ENCODE data around the gene PTPN12.
"Not testable (repeated sequence)": the region's sequence is repeated elsewhere in the genome, so short reads cannot be mapped to it uniquely, and the experiment has no call there.

Gene PTPN12

GRCh38 chr7:77579797-77580196 lies 42.7 kb downstream of the PTPN12 start:
- DNase-seq (ENCODE audit: low spot score): no peak

- DNase-seq (ENCODE audit: low spot score): no peak
Measured at GRCh38 chr7:77580762-77581350, 43.8 kb downstream of the PTPN12 start.

DNA sequence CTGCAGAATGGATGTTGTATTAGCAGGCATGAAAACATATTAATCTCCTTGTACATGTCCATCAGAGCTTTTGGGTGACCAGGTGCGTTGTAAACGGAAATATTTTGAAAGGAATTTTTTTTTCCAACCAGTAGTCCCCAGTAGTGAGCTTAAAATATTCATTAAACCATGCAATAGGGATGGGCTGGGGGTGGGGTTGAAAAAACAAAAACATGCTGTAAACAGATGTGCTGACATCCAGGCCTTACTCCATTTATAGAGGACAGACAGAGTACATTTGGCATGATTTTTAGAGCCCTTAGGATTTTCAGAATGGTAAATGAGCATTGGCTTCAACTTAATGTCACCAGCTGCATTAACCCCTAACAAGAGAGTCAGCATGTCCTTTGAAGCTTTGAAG lies 50.2 kb downstream of the PTPN12 start:
- no peak for DNase-seq (ENCODE audit: low spot score)

DNA sequence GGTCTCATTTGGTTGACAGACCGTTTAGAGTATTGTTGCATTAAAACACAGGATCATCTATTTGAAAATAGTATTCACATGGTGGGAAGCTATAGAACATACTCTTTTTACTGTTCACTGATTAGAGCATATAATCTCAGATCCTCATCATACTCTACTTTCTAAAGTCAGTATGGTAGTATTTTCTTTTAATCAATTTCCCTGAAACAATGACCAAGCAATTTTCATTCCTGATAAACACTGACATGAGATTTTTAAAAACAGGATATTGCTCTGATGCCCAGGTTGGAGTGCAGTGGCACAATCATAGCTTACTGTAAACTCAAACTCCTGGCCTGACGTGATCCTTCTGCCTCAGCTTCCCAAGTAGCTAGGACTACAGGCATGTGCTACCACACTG lies 63.9 kb downstream of the PTPN12 start:
- DNase-seq (ENCODE audit: low spot score): no peak

DNA sequence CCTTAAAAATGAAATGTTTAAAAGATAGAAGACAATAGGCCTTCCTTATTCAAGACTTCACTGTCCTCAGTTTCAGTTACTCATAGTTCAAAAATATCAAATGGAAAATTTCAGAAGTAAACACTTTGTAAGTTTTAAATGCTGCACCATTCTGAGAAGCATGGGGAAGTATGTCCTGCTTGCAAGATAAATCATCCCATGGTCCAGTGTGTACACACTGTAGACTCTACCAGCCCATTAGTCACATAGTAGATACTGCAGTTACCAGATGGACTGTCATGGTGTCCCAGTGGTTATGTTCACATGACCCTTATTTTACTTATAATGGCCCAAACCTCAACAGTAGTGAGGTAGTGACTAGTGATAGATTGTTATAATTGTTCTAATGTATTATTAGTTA lies 69.5 kb downstream of the PTPN12 start:
- no peak for DNase-seq (ENCODE audit: low spot score)

- no peak for DNase-seq (ENCODE audit: low spot score)
Measured at GRCh38 chr7:77619314-77619713, 82.2 kb downstream of the PTPN12 start.

DNA sequence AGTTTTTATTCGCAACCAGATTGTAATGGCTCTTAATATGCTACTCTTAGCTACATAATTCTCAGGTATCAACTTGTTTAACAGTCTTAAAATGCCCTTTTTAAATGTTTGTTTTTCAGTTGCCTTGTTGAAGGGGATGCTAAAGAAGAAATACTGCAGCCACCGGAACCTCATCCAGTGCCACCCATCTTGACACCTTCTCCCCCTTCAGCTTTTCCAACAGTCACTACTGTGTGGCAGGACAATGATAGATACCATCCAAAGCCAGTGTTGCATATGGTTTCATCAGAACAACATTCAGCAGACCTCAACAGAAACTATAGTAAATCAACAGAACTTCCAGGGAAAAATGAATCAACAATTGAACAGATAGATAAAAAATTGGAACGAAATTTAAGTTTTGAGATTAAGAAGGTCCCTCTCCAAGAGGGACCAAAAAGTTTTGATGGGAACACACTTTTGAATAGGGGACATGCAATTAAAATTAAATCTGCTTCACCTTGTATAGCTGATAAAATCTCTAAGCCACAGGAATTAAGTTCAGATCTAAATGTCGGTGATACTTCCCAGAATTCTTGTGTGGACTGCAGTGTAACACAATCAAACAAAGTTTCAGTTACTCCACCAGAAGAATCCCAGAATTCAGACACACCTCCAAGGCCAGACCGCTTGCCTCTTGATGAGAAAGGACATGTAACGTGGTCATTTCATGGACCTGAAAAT lies 89.7 kb downstream of the PTPN12 start:
- no peak for DNase-seq (ENCODE audit: low spot score)

GRCh38 chr7:77627309-77627676 lies 90.2 kb downstream of the PTPN12 start:
- no peak for DNase-seq (ENCODE audit: low spot score)

- DNase-seq (ENCODE audit: low spot score): no peak
Measured at GRCh38 chr7:77629797-77630196, 92.7 kb downstream of the PTPN12 start.

GRCh38 chr7:77631820-77632219 lies 94.7 kb downstream of the PTPN12 start:
- no peak for DNase-seq (ENCODE audit: low spot score)

- no peak for DNase-seq (ENCODE audit: low spot score)
Measured at GRCh38 chr7:77644774-77645173, 107.7 kb downstream of the PTPN12 start.

DNA sequence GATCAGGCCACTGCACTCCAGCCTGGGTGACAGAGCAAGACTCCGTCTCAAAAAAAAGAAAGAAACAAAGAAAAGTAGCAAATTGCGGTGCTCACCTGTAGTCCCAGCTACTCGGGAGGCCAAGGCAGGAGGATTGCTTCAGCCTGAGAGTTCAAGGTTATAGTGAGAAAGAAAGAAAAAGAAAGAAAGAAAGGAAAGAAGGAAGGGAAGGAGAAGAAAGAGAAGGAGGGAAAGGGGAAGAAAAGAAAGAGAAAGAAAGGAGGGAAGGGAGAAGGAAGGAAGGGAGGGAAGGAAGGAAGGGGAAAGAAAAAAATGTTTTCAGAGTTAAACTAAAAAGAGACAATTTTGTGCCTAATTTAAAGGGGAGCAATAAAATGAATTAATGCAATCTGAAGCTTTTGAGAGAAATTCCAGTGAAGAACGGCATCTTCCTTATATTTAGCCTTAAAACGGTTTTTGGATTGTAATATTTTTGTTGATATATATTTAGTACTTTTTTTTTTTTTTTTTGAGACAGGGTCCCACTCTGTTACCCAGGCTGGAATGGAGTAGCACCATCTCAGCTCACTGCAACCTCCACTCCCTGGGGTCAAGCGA lies 111.7 kb downstream of the PTPN12 start:
- DNase-seq (ENCODE audit: low spot score): no peak

GRCh38 chr7:77649716-77650349 lies 112.7 kb downstream of the PTPN12 start:
- no peak for DNase-seq (ENCODE audit: low spot score)

DNA sequence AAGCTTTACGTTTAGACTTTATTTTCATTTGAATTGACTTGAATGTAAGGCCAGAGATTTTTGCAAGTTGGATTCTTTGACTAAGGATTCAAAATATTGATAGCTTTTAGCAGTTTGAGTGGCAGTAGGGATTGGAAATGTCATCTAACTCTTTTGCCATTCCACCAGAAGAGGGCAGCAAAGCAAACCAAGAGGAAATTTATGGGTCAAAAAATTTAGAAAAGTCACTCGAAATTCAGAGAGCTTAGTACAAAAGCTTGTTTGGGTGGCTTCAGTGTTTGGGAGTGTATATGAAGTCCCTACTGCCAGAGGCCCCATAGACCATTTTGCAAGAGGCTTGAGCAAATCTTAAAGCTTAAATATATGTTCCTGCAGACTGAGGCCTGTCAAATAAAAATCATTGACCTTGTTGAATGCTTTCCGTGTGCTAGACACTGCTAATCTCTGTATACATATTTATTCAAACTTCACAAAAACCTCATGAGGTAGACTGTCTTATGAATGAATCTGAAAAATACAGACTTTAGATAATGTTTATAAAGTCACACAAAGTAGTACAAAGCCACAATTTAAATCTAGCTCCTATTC lies 114.6 kb downstream of the PTPN12 start:
- DNase-seq (ENCODE audit: low spot score): peak; percentile 56

- DNase-seq (ENCODE audit: low spot score): not testable (repeated sequence)
Measured at GRCh38 chr7:77652826-77653225, 115.7 kb downstream of the PTPN12 start.

GRCh38 chr7:77653572-77653971 lies 116.5 kb downstream of the PTPN12 start:
- no peak for DNase-seq (ENCODE audit: low spot score)

- DNase-seq (ENCODE audit: low spot score): no peak
Measured at GRCh38 chr7:77655356-77655755, 118.3 kb downstream of the PTPN12 start.

GRCh38 chr7:77655836-77656455 lies 118.9 kb downstream of the PTPN12 start:
- DNase-seq (ENCODE audit: low spot score): no peak

DNA sequence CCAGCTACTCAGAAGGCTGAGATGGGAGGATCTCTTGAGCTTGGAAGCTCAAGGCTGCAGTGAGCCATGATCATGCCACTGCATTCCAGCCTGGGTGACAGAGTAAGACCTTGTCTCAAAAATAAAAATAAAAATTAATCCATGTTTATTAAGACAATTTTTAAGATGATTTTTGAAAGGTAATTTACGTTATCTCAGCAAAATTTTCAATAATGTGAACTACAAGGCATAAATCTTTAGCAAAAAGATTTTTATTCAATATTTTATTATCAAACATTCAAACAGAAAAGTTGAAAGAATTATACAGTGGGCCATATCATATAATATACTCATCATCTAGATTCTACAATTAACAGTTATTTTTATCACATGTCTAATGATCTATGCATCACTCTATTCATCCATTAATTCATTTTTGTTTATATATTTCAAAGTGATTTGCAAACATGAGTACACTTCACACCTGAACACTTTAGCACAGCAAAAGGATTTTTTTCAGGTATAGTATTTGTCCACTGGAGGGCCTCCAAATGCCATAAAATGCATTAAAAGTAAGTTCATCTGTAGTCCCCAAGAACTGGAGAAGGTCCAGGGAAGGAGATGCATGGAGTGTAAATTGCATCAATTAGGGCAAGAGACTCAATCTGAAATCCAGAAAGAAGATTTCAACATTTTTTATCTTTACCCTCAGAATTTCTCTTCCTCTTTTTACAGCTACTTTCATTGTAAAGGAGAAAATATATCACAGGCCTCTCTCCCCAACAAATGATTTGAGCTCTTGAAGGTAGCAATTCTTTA lies 120.5 kb downstream of the PTPN12 start:
- peak; percentile 26 for DNase-seq (ENCODE audit: low spot score)

- DNase-seq (ENCODE audit: low spot score): no peak
Measured at GRCh38 chr7:77658928-77659327, 121.8 kb downstream of the PTPN12 start.

- no peak for DNase-seq (ENCODE audit: low spot score)
Measured at GRCh38 chr7:77661816-77662215, 124.7 kb downstream of the PTPN12 start.

Data from iPS-NIHi11 (cell line).